ENCODE measurements around the gene LRRC38. TPM values are rescaled to one million over a fixed set of nuclear protein-coding genes. Genes with fewer than 3 reads are reported as not detected.

The LRRC38 gene
- total RNA-seq, 1 donor from 2014 or later: not detected

DNA sequence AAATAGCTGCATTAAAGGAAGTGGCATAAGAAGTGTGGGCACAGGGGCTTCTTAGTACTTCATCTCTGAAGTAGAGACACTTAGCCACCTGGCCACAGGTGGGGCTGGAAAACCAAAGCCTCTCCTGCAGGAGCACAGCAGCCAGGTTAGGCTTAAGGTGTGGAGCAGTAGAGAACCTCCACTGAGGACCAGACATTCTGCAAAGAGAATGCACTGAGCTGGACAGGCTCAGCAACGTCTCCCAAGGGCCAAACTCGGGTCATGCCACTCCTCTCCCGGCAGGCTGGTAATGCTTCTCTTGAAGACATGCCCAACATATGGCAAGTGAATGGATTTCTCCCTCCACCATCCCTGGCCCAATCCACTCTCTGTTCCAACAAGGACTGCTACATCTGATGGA, 33.0 kb upstream of the LRRC38 start:
- H3K4me1 ChIP-seq (ENCODE audit: insufficient read depth, low read length): no peaks in the 10 kb centered on the region
- H3K36me3 ChIP-seq (ENCODE audit: insufficient read depth, low read length): no peaks in the 10 kb centered on the region
- no peak overlapping the region for H3K4me3 ChIP-seq (ENCODE audit: insufficient read depth, low read depth, low read length)
- H3K27ac ChIP-seq (ENCODE audit: low read depth, low read length): no peak overlapping the region
- Mint-ChIP-seq H3K27me3 (ENCODE audit: low read depth, unreplicated experiment) (peaks cover 7% of the 10 kb centered on the region), H3K27ac (ENCODE audit: unreplicated experiment) (no peak overlapping the region), H3K36me3 (ENCODE audit: low read depth, unreplicated experiment) (no peaks in the 10 kb centered on the region), H3K4me3 (ENCODE audit: unreplicated experiment) (no peak overlapping the region), H3K4me1 (ENCODE audit: low read depth, unreplicated experiment) (peaks cover 15% of the 10 kb centered on the region), H3K9me3 (ENCODE audit: unreplicated experiment) (no peaks in the 10 kb centered on the region)
- no peak overlapping the region for H3K4me2 ChIP-seq (ENCODE audit: low read length)
- no peaks in the 10 kb centered on the region for H3K27me3 ChIP-seq (ENCODE audit: insufficient read depth, low read length)
- FAIRE-seq (no peak), DNase-seq (ENCODE audit: low read depth) (no peak)
- H3K9ac ChIP-seq (ENCODE audit: low read length): no peak overlapping the region
- H3K9me3 ChIP-seq (ENCODE audit: insufficient read depth, low read depth, low read length): peaks cover 2% of the 10 kb centered on the region
- H4K20me1 ChIP-seq (ENCODE audit: insufficient read depth, low read length): no peaks in the 10 kb centered on the region
- TF ChIP-seq EZH2 (IDR thresholded peaks at IDR 0.05; ENCODE audit: insufficient read depth, low read length): no peak
- TF ChIP-seq, protein P1, sequence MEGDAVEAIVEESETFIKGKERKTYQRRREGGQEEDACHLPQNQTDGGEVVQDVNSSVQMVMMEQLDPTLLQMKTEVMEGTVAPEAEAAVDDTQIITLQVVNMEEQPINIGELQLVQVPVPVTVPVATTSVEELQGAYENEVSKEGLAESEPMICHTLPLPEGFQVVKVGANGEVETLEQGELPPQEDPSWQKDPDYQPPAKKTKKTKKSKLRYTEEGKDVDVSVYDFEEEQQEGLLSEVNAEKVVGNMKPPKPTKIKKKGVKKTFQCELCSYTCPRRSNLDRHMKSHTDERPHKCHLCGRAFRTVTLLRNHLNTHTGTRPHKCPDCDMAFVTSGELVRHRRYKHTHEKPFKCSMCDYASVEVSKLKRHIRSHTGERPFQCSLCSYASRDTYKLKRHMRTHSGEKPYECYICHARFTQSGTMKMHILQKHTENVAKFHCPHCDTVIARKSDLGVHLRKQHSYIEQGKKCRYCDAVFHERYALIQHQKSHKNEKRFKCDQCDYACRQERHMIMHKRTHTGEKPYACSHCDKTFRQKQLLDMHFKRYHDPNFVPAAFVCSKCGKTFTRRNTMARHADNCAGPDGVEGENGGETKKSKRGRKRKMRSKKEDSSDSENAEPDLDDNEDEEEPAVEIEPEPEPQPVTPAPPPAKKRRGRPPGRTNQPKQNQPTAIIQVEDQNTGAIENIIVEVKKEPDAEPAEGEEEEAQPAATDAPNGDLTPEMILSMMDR (IDR thresholded peaks at IDR 0.05; ENCODE audit: insufficient read depth, low read depth, low read length): no peak
- no peaks in the 10 kb centered on the region for H3K79me2 ChIP-seq (ENCODE audit: insufficient read depth, low read length)
- H2AFZ ChIP-seq (ENCODE audit: low read depth, low read length): no peak overlapping the region

DNA sequence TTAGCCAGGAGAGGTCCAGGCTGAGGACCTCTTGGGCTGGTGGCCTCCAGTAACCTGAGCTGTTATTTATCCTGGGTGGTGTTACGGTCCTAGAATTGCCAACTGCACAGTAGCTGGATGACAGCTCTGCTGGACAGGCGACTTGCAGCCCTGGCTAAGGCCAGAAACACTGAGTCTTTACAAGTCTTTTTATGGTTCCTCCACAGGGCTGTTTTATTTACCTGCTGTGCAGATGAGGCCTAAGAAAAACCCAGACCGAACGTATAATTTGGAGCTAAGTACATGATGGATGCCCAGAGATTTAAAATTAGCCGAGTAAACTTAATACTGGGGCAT, 30.4 kb upstream of the LRRC38 start:
- H2AFZ ChIP-seq (ENCODE audit: low read depth, low read length): no peak overlapping the region

More for the DNA sequence above, 30.4 kb upstream of the LRRC38 start:
- H3K27ac Mint-ChIP-seq (ENCODE audit: unreplicated experiment): no peak overlapping the region
- no peak overlapping the region for H3K9ac ChIP-seq (ENCODE audit: low read length)
- peaks cover 7% of the 10 kb centered on the region for H3K4me1 Mint-ChIP-seq (ENCODE audit: low read depth, unreplicated experiment)
- peaks cover 12% of the 10 kb centered on the region for H3K27me3 Mint-ChIP-seq (ENCODE audit: low read depth, unreplicated experiment)
- no peaks in the 10 kb centered on the region for H3K4me1 ChIP-seq (ENCODE audit: insufficient read depth, low read length)
- DNase-seq (ENCODE audit: low read depth) (no peak), FAIRE-seq (no peak)
- no peaks in the 10 kb centered on the region for H3K9me3 Mint-ChIP-seq (ENCODE audit: unreplicated experiment)
- no peak overlapping the region for H3K27ac ChIP-seq (ENCODE audit: low read depth, low read length)
- H3K27me3 ChIP-seq (ENCODE audit: insufficient read depth, low read length): no peaks in the 10 kb centered on the region
- H3K4me3 Mint-ChIP-seq (ENCODE audit: unreplicated experiment): no peak overlapping the region
- H3K79me2 ChIP-seq (ENCODE audit: insufficient read depth, low read length): no peaks in the 10 kb centered on the region
- H3K9me3 ChIP-seq (ENCODE audit: insufficient read depth, low read depth, low read length): peaks cover 2% of the 10 kb centered on the region
- no peaks in the 10 kb centered on the region for H4K20me1 ChIP-seq (ENCODE audit: insufficient read depth, low read length)
- TF ChIP-seq EZH2 (IDR thresholded peaks at IDR 0.05; ENCODE audit: insufficient read depth, low read length): no peak
- TF ChIP-seq, protein P1 (IDR thresholded peaks at IDR 0.05; ENCODE audit: insufficient read depth, low read depth, low read length): no peak
- no peak overlapping the region for H3K4me2 ChIP-seq (ENCODE audit: low read length)
- H3K36me3 ChIP-seq (ENCODE audit: insufficient read depth, low read length): no peaks in the 10 kb centered on the region
- H3K4me3 ChIP-seq (ENCODE audit: insufficient read depth, low read depth, low read length): no peak overlapping the region
- no peaks in the 10 kb centered on the region for H3K36me3 Mint-ChIP-seq (ENCODE audit: low read depth, unreplicated experiment)
